Erythroblast (primary cell): Measurements from ENCODE around the gene PTPRN2.

Source experiments
- GATA1 ChIP-seq: IDR thresholded peaks from 2 replicates; pipeline ENCODE4 v1.6.1; 2011; ENCODE audit warnings: low read depth, mild to moderate bottlenecking, control low read depth, low read length, moderate library complexity
- POLR2A ChIP-seq: IDR thresholded peaks from 2 replicates; pipeline ENCODE4 v1.6.1; 2011; ENCODE audit warnings: mild to moderate bottlenecking, low read length

DNA sequence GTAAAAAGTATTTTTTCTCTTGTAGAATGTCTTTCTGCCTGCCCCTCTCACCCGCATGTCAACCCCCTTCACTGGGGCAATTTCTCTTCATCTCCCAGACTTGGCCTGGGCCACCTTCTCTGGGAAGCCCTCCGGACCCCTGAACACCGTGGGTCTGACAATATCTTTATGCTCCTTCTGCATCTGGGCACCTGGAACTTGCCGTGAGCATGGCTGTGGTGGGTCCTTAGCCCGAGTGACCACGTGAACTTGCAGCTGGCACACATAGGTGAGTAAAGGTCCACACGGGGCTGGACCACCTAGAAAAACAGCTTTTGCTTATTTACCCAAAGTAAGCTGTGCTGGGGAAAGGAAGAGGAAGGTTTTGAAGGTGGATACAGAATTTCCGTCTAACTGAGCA lies 650.6 kb downstream of the PTPRN2 start:
- TF ChIP-seq POLR2A (no peak), GATA1 (no peak)
